Activated CD4-positive, alpha-beta T cell treated with anti-CD3 and anti-CD28 coated beads, Interleukin-2, Interleukin-6, amounts not matched to agents 100 ng/mL and 50 ng/mL, durations not matched to agents 16 hours and 8 hours (primary cell): ENCODE results near the gene TENT5A.

Experiments
- DNase-seq: peaks from one replicate; pipeline ENCODE4 v3.0.0-alpha.2; 2020

Gene TENT5A

DNA sequence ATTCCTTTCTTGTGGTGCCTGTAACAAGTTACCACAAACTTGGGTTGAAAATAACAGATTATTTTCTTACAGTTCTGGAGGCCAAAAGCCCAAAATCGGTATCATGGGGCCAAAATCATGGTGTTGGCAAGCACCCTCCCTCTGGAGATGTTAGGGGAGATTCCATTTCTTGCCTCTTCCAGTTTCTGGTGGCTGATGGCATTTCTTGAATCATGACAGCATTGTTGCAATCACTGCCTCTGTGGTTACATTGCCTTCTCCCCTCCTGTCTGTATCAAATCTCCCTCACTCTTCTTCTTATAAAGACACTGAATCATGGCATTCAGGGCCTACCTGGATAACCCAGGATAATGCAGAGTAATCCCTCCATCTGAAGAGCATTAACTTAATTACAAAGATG is 17.9 kb upstream of the TENT5A start:
- no peak for DNase-seq

DNA sequence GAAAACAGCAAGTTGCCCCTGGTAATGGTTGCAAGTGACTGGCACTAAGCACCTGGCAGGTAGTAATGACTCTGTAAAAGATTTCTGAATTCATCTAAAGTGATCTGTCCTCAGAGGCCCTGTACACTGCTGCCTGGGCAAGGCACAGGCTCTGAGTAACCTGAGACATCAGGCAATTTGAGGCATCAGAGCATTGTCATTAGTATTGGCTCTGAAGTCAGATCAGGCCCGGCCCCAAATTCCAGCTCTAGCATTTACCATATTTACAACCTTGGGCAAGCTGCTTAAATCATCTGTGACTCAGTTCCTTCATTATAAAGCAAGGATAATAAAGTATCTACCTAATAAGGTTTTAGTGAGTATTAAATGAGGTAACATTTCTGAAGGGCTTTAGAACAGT is 17.3 kb upstream of the TENT5A start:
- DNase-seq: no peak

DNA sequence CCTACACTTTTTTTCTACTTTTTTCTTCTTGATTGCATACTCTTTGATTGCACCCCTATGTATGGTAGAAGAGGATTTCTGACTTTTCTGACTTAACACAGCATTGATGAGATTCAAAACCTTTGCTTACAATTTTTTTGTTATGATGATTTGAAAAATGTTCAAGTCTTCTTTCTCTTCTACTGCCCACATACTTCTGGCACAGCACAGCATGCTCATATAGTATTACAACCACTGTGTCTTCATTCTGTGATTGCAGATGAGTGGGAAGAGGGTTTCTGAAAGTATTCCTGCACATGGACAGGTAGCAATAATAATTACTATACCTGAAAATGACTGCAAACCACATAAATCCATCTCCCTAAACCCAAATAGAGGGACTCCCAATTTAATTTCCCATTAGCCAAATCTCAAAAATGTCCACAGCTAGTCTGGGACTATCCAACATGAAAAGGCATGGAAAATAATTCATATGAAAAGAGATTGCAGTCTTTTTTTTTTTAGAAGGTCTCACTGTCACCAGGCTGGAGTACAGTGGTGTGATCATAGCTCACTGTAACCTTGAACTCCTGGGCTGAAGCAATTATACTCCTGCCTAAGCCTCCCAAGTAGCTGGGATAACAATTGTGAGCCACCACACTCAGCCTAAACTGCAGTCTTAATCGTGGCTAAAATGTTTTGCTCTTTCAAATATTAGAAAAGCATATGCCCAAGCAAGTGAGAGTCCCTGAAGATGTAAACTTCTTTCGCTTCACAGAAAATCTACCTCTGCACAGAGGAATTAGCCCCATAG is 15.9 kb upstream of the TENT5A start:
- DNase-seq: no peak

- no peak for DNase-seq
These were observed 14.8 kb upstream of the TENT5A start for GRCh38 chr6:81767163-81767891.

- DNase-seq: no peak
These were observed 14.1 kb upstream of the TENT5A start for GRCh38 chr6:81766482-81767069.

GRCh38 chr6:81764531-81764930 is 12.1 kb upstream of the TENT5A start:
- DNase-seq: no peak

- no peak for DNase-seq
These were observed 11.5 kb upstream of the TENT5A start for GRCh38 chr6:81763968-81764367.

GRCh38 chr6:81763051-81763450 is 10.6 kb upstream of the TENT5A start:
- DNase-seq: no peak

- no peak for DNase-seq
These were observed 10.1 kb upstream of the TENT5A start for GRCh38 chr6:81762606-81763005.

DNA sequence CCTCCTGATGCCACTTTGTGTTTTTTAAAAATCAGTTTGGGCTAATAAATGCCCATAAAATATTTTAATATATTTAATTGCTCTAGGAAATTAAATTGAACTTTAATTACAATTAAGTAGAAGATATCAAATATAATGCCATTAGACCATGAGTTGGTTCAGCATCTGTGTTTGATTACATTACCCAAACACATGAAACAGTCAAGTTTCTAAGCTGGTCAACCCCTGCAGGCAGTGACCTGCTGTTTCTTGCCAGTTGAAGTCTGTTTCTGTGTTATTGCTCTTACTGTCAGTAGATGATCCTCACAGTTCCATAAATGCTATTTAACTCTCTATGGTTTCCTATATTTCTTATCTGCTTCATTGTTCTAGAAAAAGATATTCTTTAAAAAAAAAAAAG is 9.7 kb upstream of the TENT5A start:
- no peak for DNase-seq

- DNase-seq: no peak
These were observed 8.7 kb upstream of the TENT5A start for GRCh38 chr6:81761197-81761596.

- DNase-seq: no peak
These were observed 7.3 kb upstream of the TENT5A start for GRCh38 chr6:81759782-81760181.

- no peak for DNase-seq
These were observed 5.7 kb upstream of the TENT5A start for GRCh38 chr6:81758221-81758620.

GRCh38 chr6:81756690-81757089 is 4.2 kb upstream of the TENT5A start:
- no peak for DNase-seq

DNA sequence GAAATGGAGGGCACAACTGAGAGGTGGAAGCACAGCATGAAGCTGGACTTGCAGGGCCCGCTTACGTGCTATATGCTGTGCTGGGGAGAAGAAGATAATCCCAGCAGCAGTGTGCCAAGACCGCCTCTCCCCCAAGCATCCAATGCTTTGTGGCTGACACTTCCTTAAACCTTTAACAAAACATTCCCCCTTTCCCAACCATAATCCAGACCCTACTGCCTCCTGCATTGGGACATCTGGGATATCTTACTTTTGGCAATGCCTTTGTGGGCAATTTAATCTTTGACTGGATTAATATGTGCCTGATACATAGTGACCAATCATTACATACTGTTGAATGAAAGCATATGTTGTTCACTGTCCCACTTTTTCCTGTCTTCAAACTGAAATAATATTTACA is 3.1 kb upstream of the TENT5A start:
- no peak for DNase-seq

DNA sequence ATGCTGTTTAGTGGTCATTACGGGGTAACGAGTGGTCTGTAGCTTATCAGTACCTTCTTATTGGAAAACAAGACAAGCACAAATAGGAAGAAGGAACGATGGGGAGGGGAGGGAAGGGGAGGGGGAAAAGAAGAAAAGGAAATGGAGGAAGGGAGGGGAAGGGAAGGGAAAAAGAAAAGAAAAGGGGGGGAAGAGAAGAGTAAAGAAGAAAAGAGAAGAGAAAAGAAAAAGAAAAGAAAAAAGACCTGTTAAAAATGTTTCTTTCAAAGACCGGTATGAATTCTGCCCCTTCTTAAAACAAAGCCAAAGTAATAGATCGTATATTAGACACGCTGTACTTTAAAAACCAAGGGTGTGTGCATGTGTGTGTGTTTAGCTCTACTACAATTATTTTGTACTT is 2.4 kb upstream of the TENT5A start:
- DNase-seq: no peak

GRCh38 chr6:81753711-81754577 is 1.5 kb upstream of the TENT5A start:
- DNase-seq: peak; percentile 66

DNA sequence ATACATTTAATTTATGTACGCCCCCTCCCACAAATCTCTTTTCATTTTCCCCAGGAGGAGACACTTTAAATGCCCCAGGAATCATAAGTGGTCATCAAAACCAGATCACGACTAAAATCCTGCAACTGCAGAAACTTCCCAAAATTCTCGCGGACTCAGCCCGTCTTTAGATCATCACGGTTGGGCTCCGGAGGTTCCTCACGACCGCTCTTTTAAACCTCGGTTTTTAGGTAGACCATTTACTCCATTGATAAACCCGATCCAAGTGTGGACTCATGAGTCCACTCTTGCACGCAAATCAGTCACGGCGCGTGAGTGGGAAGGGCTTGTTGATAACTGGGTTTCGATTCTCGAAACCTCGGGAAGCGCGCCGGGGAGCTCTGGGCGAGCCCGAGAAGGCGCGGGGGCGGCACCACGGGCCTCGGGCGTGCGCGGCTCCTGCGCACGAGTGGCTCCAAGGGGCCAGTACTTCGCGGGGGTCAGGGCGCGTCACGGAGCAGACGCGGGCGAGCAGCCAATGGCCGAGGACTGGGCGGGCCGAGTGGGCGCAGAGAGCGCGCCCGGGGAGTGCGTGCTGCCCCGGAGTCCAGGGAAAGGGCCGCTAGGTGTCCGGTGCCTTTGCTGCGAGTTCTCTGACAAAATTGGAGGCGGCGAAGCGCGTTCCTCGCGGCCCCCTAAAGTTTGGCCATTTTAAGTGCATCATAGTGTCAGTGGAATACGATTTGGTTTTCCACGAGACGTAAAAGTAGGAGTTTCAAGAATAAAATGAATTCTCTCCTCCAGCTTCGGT is 635 bp upstream of the TENT5A start:
- peak; percentile 36 for DNase-seq

DNA sequence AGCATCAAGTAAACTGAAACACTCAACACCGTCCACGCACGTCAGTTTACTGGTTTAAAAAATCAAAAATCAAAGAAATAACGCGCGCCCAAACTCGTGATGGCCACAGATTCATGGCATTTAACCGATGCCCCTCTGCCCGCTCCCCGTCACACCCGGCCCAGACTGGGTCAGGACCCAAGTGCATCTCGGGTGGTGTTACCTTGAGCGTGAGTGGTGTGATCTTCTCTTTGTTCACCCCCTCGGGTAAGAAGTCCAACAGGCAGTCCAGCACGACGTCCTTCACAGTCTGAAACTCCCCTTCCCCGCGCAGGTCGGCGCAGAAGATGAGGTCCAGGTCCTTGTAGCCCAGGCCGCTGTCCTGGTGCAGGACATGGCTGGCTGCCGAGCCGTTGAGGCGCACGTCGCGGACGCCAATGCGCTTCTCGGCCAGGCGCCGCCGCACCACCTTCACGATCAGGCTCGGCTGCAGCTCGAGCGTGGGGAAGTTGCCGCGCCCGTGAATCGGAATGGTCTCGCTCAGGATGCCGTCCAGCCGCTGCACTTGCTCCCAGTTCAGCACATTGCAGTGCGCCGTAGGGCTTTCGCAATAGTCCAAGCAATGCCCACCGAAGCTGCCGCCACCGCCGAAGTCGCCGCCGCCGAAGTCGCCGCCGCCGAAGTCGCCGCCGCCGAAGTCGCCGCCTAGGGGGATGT is 945 bp downstream of the TENT5A start:
- DNase-seq: no peak

GRCh38 chr6:81750681-81751387 is 1.6 kb downstream of the TENT5A start:
- DNase-seq: no peak

DNA sequence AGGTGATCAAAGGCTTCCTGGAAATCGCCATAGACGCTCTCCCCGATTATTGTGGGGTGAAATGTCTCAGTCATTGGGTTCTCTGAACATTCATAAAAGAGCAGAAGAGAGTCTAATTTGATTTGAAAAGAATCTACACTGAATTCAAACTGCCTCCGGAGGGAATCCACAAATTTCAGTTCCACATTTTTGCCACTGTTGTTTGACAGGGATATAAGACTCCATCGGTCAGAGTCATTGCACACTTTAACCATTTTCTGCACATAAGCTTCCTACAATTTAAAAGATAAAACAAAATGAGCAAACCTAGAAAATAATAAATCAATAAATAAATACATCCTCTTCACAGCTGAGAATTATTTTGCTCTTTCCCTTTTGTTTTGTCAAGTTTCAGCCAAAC is 2.3 kb downstream of the TENT5A start:
- DNase-seq: no peak
